Central memory CD4-positive, alpha-beta T cell (primary cell): ENCODE measurements around the gene HPF1.
"Not testable (repeated sequence)": the region's sequence is repeated elsewhere in the genome, so short reads cannot be mapped to it uniquely, and the experiment has no call there.

Experiments
- DNase-seq: peaks from one replicate; pipeline ENCODE4 v3.0.0; 2022
- total RNA-seq, 3 experiments: gene quantifications; one replicate each; lab custom pipeline; 2026; lab: John Stamatoyannopoulos, UW

The HPF1 gene
- 5.8 to 27.6 (median 15.5) reads per million in 3 experiments for total RNA-seq

- peak; percentile 89 for DNase-seq
These were observed at the start of gene HPF1 for GRCh38 chr4:169757575-169758184. Gene HPF1, minus strand, starts transcription at chr4:169757944. Its CDS starts 67 bp downstream, at chr4:169757877.

GRCh38 chr4:169806770-169807169 is 49.0 kb upstream of the HPF1 start:
- not testable (repeated sequence) for DNase-seq

GRCh38 chr4:169803413-169803812 is 45.7 kb upstream of the HPF1 start:
- DNase-seq, result no peak

- DNase-seq, result no peak
These were observed 45.1 kb upstream of the HPF1 start for GRCh38 chr4:169802873-169803272.

GRCh38 chr4:169800541-169800940 is 42.8 kb upstream of the HPF1 start:
- no peak for DNase-seq

- DNase-seq, result no peak
These were observed 41.5 kb upstream of the HPF1 start for GRCh38 chr4:169799260-169799659.

GRCh38 chr4:169795585-169795984 is 37.8 kb upstream of the HPF1 start:
- DNase-seq, result no peak

GRCh38 chr4:169791527-169792156 is 33.9 kb upstream of the HPF1 start:
- DNase-seq, result no peak

- DNase-seq, result no peak
These were observed 33.3 kb upstream of the HPF1 start for GRCh38 chr4:169791062-169791461.

- DNase-seq, result no peak
These were observed 17.0 kb upstream of the HPF1 start for GRCh38 chr4:169774466-169775445.

- DNase-seq, result no peak
These were observed 16.1 kb upstream of the HPF1 start for GRCh38 chr4:169773889-169774288.

- not testable (repeated sequence) for DNase-seq
These were observed 13.9 kb upstream of the HPF1 start for GRCh38 chr4:169771556-169772080.

- DNase-seq, result no peak
These were observed 12.7 kb upstream of the HPF1 start for GRCh38 chr4:169770416-169770815.

- no peak for DNase-seq
These were observed 10.6 kb upstream of the HPF1 start for GRCh38 chr4:169768385-169768784.

- DNase-seq, result no peak
These were observed 9.0 kb upstream of the HPF1 start for GRCh38 chr4:169766741-169767140.

- DNase-seq, result no peak
These were observed 8.1 kb upstream of the HPF1 start for GRCh38 chr4:169765835-169766234.

- no peak for DNase-seq
These were observed 4.1 kb upstream of the HPF1 start for GRCh38 chr4:169761846-169762245.

- DNase-seq, result no peak
These were observed 738 bp upstream of the HPF1 start for GRCh38 chr4:169758401-169758962.

GRCh38 chr4:169756971-169757574 is 671 bp downstream of the HPF1 start:
- no peak for DNase-seq

- DNase-seq, result no peak
These were observed 12.5 kb downstream of the HPF1 start for GRCh38 chr4:169745291-169745690.

- DNase-seq, result no peak
These were observed 13.1 kb downstream of the HPF1 start for GRCh38 chr4:169744601-169745000.

- no peak for DNase-seq
These were observed 16.2 kb downstream of the HPF1 start for GRCh38 chr4:169741569-169741968.
